NCI-H748 treated with DMSO at 0.1 percent for 48 hours (cell line): ENCODE results near the gene EGLN2.
"Not testable (repeated sequence)": the region's sequence is repeated elsewhere in the genome, so short reads cannot be mapped to it uniquely, and the experiment has no call there.

Experiments
- DNase-seq: peaks from one replicate; lab custom pipeline; 2025; lab: John Stamatoyannopoulos, UW

EGLN2 gene

DNA sequence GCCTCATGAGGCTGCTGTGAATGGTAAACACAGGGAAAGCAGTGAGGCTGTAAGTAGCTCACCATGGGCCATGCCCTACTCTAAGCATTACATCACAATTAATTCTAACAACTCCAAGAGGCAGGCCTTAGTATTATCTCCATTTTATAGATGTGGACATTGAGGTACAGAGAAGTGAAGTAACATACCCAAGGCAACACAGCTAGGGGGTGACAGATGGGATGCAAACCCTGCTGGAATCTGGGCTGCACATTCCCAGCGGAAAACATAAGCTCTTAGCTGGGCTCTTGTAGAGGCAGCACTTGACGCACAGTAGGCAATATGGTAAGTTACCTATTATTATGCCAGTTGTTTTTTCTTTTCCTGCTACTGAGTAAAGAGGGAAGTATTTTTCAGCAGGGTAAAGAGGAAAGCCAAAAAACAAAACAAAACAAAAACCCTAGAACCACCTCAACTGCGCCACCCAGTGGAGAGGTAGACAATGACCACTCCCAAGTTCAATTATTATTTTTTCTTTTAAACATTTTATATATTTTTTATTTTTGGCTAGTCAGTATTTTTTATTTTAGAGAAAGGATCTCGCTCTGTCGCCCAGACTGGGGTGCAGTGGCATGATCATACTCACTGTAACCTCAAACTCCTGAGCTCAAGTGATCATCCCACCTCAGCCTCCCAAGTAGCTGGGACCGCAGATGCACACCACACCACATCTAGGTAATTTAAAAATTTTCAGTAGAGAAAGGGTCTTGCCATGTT lies 20.7 kb downstream of the EGLN2 start:
- peak; percentile 11 for DNase-seq

DNA sequence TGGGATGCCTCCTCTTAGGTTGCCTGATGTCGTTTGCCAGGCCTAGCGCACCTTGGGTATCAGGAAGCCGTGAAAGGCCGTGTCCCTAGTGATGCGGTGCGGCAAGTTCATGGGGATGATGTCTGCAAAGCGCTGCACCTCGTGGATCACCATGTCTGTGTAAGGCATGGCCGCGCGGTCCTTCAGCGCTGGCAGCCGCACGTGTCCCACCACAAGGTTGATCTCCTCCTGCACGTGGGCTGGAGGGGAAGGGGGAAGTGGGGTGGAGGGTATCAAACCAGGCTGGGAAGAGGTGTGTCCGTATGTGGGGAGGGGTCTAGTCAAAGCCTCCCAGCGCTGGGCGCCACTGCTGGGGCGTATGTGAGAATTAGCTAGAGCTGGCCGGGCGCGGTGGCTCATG lies 23.2 kb downstream of the EGLN2 start:
- DNase-seq: no peak

DNA sequence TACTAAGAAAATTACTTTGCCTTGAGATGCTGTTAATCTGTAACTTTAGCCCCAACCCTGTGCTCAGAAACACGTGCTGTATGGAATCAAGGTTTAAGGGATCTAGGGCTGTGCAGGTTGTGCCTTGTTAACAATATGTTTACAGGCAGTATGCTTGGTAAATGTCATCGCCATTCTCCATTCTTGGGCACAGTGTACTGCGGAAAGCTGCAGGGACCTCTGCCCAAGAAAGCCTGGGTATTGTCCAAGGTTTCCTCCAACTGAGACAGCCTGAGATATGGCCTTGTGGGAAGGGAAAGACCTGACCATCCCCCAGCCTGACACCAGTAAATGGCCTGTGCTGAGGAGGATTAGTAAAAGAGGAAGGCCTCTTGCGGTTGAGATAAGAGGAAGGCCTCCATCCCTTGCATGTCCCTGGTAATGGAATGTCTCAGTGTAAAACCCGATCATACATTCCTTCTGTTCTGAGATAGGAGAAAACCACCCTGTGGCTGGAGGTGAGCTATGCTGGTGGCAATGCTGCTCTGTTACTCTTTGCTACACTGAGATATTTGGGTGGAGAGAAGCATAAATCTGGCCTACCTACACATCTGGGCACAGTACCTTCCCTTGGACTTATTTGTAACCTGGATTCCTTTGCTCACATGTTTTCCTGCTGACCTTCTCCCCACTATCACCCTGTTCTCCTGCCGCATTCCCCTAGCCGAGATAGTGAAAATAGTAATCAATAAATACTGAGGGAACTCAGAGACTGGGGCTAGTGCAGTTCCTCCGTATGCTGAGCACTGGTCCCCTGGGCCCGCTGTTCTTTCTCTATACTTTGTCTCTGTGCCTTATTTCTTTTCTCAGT lies 23.9 kb downstream of the EGLN2 start:
- not testable (repeated sequence) for DNase-seq

DNA sequence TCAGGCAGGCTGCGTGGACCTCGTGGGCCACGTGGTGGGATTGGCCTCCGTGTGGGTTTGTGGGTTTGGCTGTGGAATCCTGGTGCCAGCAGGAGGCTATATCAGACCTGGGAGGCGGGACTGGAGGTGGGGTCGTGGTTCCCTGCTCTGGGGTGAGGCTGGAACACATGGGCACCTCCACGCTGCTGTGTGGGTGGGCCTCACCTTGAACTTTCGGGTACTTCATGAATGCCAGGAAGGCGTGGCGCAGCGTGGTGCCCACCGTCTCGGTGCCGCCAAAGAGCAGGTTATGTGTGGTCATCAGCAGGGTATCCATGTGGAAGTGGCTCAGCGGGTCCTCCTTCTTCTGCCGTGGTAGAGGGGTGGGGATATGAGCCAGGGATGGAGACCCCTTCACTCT lies 25.9 kb downstream of the EGLN2 start:
- DNase-seq: not testable (repeated sequence)

DNA sequence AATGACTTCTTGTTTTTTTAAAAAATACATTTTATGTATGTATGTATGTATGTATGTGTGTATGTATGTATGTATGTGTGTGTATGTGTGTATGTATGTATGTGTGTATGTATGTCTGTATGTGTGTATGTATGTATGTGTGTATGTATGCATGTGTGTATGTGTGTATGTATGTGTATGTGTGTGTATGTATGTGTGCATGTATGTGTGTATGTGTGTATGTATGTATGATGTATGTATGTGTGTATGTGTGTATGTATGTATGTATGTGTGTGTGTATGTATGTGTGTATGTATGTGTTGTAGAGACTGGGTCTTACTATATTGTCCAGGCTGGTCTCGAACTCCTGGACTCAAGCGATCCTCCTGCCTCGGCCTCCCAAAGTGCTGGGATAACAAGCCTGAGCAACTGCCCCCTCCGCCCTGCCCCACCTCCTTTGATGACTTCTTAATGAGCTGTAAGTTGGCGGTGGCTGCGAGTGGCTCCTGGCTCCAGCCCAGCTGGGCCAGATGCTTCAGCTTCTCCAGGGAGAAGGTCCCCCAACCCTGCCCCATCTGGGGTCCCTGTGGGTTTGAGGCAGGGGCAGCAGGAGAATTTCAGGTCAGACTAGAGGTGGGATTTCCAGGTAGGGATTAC lies 26.6 kb downstream of the EGLN2 start:
- DNase-seq: not testable (repeated sequence)

DNA sequence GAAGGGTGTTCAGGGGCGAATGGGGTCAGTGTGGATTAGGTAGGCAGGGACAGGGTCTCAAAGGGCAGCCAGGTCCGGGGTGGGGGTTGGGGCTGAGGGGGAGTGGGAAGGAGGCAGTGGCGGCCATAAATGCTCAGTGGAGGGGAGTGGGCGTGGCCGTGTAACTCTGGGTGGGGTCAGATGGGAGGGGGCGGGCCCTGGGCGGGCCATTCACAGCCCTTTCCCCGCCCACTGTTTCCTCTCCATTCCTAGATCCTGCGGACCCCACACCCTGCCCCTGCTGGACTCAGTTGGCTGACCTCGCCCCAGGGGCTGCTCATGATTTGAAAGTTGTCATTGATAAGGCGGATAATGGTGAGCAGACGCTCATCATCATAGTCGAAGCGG lies 27.3 kb downstream of the EGLN2 start:
- DNase-seq: not testable (repeated sequence)

DNA sequence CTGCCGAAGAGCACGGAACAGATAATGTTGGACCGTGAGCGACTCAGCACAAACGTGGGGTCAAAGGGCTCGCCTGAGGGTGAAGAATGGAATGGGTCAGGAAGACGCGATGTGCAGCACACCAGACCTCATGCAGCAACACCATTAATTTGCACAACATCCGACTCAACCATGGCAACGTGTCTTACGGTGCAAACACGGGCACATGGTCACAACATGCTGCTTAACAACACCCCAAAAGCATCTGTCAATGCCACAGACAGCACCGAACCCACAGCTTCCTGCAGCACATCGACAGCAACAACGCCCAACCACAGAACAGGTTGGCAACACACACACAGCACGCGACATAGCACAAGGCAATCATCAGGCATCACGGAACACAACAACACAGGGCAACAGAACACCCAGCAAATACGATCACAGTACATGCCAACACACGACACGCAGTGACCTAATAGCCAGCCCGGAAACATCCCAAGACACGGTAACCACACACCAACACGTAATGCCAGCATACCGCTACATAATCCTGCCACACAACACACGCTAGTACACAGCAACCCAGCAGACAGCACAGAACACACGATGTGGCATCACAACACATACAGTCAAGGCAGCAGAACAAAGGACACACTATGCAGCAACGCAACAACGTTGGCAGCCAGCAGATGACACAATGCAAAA lies 27.9 kb downstream of the EGLN2 start:
- not testable (repeated sequence) for DNase-seq

DNA sequence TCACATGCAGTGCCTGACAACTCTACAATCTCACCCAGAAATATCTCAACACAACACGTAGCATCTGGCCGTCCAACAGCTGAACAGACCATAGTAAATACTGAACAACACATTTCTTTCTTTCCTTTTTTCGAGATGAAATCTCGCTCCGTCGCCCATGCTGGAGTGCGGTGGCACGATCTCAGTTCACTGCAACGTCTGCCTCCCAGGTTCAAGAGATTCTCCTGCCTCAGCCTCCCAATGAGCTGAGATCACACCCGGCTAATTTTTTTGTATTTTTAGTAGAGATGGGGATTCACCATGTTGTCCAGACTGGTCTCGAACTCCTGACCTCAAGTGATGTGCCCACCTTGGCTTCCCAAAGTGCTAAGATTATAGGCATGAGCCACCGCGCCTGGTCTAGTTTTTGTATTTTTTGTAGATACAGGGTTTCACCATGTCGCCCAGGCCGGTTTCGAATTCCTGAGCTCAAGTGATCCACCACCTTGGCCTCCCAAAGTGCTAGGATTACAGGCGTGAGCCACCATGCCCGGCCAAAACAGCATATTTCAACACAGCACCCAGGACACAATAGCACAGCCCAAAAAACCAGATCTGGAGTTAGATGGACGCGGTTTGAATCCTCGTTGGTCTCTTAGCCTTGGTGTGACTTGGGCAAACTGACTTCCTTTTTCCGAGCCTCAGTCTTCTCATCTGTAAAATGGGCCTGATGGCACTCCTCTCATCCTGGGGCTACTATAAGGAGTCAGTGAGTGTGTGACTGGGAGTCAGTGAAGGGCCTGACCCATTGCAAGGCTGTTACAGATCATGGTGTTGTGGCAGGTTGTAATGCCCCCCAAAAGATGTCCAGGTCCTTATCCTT lies 28.6 kb downstream of the EGLN2 start:
- no peak for DNase-seq

DNA sequence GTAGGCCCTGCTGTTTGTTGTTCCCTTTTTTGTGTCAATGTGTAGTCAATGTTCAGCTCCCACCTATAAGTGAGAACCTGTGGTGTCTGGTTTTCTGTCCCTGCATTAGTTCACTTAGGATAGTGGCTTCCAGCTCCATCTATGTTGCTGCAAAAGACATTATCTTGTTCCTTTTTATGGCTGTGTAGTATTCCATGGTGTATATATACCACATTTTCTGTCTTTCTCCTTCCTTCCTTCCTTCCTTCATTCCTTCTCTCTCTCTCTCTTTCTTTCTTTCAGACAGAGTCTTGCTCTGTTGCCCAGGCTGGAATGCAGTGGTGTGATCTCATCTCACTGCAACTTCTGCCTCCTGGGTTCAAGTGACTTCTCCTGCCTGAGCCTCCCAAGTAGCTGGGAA lies 30.2 kb downstream of the EGLN2 start:
- no peak for DNase-seq

DNA sequence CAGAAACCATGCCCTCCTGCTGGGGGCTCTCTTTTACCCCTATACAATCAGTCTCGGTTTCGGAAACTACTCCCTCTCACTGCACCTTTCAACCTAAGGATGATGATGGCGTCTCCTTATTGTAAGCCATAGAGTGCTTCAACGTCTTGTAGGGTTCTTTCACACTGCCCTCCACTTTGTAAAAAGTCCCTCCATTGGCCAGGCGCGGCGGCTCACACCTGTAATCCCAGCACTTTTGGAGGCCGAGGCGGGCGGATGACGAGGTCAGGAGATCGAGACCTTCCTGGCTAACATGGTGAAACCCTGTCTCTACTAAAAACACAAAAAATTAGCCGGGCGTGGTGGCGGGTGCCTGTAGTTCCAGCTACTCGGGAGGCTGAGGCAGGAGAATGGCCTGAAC lies 31.8 kb downstream of the EGLN2 start:
- DNase-seq: not testable (repeated sequence)

DNA sequence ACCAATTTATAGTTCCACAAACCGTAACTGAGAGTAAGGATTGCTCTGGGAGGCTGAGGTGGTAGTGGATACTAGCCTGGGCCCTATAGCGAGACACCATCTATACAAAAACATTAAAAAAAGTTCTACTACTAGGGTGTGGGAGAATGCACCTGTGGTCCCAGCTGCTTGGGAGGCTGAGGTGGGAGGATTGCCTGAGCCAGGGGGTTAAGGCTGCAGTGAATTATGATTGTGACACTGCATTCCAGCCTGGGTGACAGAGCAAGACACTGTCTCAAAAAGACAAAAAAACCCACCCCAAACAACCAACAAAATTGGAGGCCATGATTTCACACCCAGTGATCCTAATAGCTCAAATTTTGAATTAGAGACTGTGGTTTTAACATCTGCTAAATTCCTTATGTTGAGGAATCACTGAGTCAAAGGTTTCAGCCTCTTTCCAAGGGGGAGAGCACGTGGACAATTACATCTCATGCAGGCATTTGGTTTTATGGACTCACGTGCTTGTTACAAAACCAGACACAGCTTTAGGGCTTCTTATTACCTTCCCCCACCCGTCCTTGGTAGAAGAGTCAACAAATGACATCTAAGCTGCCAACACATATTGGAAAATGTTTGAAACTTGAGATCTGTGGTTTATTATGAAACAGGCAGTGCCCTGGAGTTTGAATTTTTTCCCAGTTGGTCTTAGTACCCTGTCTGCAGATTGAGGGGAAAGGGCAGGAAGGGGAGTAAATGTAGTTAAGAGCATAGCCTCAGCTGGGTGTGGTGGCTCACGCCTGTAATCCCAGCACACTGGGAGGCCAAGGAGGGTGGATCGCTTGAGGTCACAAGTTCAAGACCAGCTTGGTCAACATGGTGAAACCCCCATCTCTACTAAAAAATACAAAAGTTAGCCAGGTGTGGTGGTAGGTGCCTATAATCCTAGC lies 32.8 kb downstream of the EGLN2 start:
- DNase-seq: no peak

DNA sequence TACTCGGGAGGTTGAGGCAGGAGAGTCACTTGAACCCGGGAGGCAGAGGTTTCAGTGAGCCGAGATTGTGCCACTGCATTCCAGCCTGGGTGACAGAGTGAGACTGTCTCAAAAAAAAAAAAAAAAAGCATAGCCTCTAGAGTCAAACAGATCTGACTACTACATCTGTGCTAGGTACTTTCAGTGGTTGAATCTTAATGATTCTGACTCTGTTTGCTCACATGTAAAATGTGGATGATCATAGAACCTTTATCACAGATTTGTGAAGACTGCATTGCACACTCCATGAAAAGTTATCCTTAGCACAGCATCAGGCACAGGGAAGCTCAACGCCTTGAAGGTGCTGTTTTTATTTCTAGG lies 33.4 kb downstream of the EGLN2 start:
- DNase-seq: not testable (repeated sequence)

DNA sequence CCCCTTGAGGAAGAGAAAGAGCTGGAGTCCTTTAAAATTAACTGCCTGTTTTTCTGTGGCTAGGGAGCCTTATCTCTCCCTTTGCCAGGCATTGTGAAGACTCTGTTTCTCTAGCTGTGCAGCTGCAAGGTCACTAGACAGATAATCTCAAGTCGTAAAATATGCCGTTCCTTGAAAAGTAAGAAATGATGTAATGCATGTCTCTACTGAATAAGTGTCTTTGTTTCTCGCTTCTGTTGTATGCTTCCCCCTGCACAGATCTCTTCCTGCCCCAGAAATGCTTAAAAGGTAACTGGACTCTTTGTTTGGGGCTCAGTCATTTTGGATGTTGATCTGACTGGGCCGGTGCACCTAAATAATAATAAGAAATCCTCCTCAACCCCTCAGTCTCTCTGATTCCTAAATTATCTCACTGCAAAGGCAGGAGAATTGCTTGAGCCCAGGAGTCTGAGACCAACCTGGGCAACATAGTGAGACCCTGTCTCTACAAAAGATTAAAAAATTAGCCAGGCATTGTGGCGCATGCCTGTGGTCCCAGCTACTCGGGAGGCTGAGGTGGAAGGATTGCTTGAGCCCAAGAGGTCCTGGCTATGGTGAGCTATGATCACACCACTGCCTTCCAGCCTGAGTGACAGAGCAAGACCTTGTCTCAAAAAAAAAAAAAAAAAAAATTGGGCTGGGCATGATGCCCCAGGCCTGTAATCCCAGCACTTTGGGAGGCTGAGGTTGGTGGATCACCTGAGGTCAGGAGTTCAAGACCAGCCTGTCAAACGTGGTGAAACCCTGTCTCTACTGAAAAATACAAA lies 34.9 kb downstream of the EGLN2 start:
- DNase-seq: not testable (repeated sequence)

DNA sequence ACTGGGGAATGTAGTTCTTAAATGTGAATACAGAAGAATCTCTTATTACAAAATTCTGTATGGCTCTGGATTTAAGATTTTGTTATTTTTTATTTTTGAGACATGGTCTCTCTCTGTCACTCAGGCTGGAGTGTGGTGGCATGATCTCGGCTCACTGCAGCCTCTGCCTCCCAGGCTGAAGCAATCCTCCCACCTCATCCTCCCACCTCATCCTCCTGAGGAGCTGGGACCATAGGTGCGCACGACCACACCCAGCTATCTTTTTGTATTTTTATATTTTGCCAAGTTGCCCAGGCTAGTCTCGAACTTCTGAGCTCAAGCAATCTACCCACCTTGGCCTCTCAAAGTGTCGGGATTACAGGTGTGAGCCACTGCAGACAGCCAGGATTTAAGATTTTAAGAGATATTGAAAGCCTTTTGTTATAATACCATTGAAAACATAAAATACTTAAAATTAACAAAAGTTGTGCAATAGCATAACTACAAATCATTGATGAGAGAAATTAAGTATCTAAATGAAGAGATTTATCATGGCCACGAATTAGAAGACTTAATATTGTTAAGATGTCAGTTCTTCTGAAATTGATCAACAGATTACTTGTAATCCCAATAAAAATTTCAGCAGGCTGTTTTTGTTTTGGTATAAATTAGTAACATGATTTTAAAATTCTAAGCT lies 37.9 kb downstream of the EGLN2 start:
- no peak for DNase-seq

DNA sequence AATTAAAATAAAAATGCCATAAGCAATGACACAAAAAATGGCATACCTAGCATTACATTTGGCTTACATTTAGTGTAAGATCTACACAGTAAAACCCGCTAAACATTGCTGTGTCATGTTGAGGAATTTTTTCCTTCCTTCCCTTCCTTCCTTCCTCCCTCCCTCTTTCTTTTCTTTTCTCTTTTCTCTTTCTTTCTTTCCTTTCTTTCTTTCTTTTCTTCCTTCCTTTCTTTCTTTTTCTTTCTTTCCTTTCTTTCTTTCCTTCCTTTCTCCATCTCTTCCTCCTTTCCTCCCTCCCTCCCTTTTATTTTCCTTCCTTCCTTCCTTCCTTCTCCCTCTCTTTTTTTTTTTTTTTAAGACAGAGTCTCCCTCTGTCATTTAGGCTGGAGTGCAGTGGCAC lies 39.5 kb downstream of the EGLN2 start:
- DNase-seq: not testable (repeated sequence)

DNA sequence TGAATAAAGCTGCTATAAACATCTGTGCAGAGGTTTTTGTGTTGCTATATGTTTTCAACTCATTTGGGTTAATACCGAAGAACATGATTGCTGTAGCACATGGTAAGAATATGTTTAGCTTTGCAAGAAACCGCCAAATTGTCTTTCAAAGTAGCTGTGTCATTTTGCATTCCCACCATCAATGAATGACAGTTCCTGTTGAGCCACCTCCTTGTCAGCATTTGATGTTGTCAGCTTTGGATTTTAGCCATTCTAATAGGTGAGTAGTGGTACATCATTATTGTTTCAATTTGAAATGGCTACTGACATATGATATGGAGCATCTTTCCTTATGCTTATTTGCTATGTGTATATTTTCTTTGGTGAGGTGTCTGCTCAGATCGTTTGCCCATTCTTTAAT lies 43.0 kb downstream of the EGLN2 start:
- not testable (repeated sequence) for DNase-seq

DNA sequence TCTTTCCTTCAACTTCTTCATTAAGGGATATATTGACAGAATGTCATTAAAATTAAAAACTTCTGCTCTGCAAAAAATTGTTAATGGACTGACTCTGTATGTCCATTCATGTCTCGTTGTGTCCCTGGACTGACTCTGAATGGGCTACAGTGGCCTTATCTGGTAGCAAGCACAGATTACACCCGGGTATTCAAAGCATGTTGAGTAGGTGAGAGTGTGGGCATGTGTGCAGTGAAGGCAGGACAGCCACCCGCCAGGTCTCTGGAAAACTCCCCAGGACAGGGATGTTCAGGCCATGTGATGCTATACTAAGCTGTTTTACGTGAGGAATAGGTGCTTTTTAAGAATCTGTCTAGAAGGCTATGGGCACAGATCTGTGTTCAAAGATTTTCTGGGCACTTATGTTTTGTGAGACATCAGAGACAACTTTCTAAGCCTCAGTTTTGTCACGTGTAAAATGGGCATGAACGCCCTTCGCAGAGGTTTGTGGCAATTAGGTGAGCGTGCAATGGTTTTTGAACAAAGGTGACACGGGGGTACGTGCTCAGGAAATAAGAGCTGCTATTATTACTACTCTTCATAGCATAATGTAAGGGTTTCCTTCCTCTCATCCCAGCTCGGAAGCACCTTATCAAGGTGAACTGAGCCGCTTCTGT lies 44.1 kb downstream of the EGLN2 start:
- not testable (repeated sequence) for DNase-seq

DNA sequence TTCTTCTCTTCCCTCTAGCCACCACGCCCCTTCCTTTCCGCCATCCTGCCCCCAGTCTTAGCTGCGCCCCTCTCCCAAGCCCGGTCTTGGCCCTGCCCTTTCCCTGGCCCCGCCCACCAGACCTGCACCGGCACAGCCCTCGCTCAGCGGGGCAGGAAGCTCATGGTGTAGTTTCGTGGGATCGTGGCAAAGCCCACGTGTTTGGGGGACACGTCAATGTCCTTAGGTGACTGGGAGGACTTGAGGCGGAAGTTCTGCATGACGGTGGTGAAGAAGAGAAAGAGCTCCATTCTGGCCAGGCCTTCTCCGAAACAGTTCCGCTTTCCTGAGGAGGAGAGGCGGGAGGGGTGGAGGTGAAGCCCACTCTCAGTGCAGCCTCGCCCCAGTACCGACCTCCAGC lies 44.7 kb downstream of the EGLN2 start:
- not testable (repeated sequence) for DNase-seq
